Left lung (tissue), 10 donors: ENCODE measurements around the gene TNS3. TPM values are rescaled to one million over a fixed set of nuclear protein-coding genes. Genes with fewer than 3 reads are reported as not detected.

Source experiments
- ATAC-seq: fragments of 200-7000 bp; cut with Tn5 transposase; one replicate; pipeline ENCODE4 v1.9.1; 2020; ENCODE audit warnings: moderate library complexity
- DNase-seq, 4 donors: peaks; one replicate each; pipeline ENCODE4 v3.0.0-alpha.2; 2013 to 2020
- H3K27ac ChIP-seq, 2 donors: fragments of 200-600 bp; sonication (generic) in 1 of 2; one replicate each; pipeline versions ENCODE4 v1.5.0 to v1.8.0; 2020 to 2021
- H3K27me3 ChIP-seq, 2 donors: fragments of 200-600 bp; sonication (generic) in 1 of 2; one replicate each; pipeline versions ENCODE4 v1.5.0 to v1.8.0; 2020 to 2021
- H3K36me3 ChIP-seq, 2 donors: fragments of 200-600 bp; sonication (generic) in 1 of 2; one replicate each; pipeline versions ENCODE4 v1.5.0 to v1.8.0; 2020 to 2021
- H3K4me1 ChIP-seq, 2 donors: fragments of 200-600 bp; one replicate each; pipeline ENCODE4 v1.8.0; 2021
- H3K4me3 ChIP-seq, 2 donors: fragments of 200-600 bp; sonication (generic) in 1 of 2; one replicate each; pipeline versions ENCODE4 v1.5.0 to v1.8.0; 2020 to 2021; ENCODE audit warnings: mild to moderate bottlenecking in 1 of 2
- H3K9me3 ChIP-seq, 2 donors: fragments of 200-600 bp; sonication (generic) in 1 of 2; one replicate each; pipeline versions ENCODE4 v1.5.0 to v1.8.0; 2020 to 2021
- CTCF ChIP-seq, 2 donors: fragments of 200-600 bp; sonication (generic) in 1 of 2; IDR thresholded peaks; one replicate each; pipeline versions ENCODE4 v1.5.0 to v1.8.0; 2021; ENCODE audit warnings: antibody characterized with exemption in 2 of 2
- intact Hi-C, 2 donors: fragments of 100-400 bp; cut with DNase I; formaldehyde crosslinking; loops; one replicate each; pipeline versions ENCODE4 v1.11.2 to v1.14.2; 2022
- polyA plus RNA-seq, 6 donors: library from polyadenylated mRNA; unstranded; fragments of 120-200 nt; gene quantifications; one replicate each; pipeline ENCODE4 v1.2.1, GENCODE V29; 2013; ENCODE audit not compliant: insufficient read length in 6 of 6
- total RNA-seq, 2 donors: library from RNA; stranded (reverse); fragmentation: NEBNext Ultra II Directional; extraction: Animal tissue kit (Norgen Biotek cat#: 25700); gene quantifications; one replicate each; pipeline ENCODE4 v1.2.1, GENCODE V29; 2021
- donor health status: DM: no; HTN: yes; CAD: no.
- donor health status: DM: no; HTN: no; CAD: no.

Gene TNS3
- total and polyA plus RNA-seq, 8 donors = 86.3 to 151 (median 97.8) TPM

GRCh38 chr7:47371733-47372368 is 210.1 kb downstream of the TNS3 start:
- DNase-seq = peak in 3 of 4 donors; percentile 73 to 90 (median 78)
- H3K36me3 ChIP-seq = peaks cover 0 to 47% of the 10 kb centered on the region in 2 donors
- TF ChIP-seq CTCF (IDR thresholded peaks at IDR 0.05) = no peak
- H3K27me3 ChIP-seq = no peaks in the 10 kb centered on the region
- no peaks in the 10 kb centered on the region for H3K9me3 ChIP-seq
- no peak overlapping the region for H3K27ac ChIP-seq
- peaks cover 0 to 11% of the 10 kb centered on the region in 2 donors for H3K4me1 ChIP-seq
- H3K4me3 ChIP-seq = no peak overlapping the region
- peak; percentile 92 for ATAC-seq
- intact Hi-C loops = no loop called here

GRCh38 chr7:47371317-47371716 is 210.6 kb downstream of the TNS3 start:
- TF ChIP-seq CTCF (IDR thresholded peaks at IDR 0.05) = no peak
- no peak overlapping the region for H3K27ac ChIP-seq

GRCh38 chr7:47370461-47371042 is 211.4 kb downstream of the TNS3 start:
- Histone ChIP-seq H3K27ac (no peak overlapping the region), H3K4me3 (no peak overlapping the region), H3K27me3 (no peaks in the 10 kb centered on the region), H3K4me1 (peaks cover 0 to 11% of the 10 kb centered on the region in 2 donors), H3K9me3 (no peaks in the 10 kb centered on the region), H3K36me3 (peaks cover 0 to 44% of the 10 kb centered on the region in 2 donors)
- ATAC-seq (no peak), DNase-seq (no peak)
- intact Hi-C loops = no loop called here
- TF ChIP-seq CTCF (IDR thresholded peaks at IDR 0.05) = no peak

More at GRCh38 chr7:47371317-47371716, 210.6 kb downstream of the TNS3 start:
- Histone ChIP-seq H3K4me3 (no peak overlapping the region), H3K36me3 (peaks cover 0 to 48% of the 10 kb centered on the region in 2 donors), H3K9me3 (no peaks in the 10 kb centered on the region), H3K4me1 (peaks cover 0 to 11% of the 10 kb centered on the region in 2 donors), H3K27me3 (no peaks in the 10 kb centered on the region)
- ATAC-seq = no peak
- intact Hi-C loops = no loop called here
- no peak for DNase-seq

GRCh38 chr7:47369736-47370135 is 212.2 kb downstream of the TNS3 start:
- Histone ChIP-seq H3K36me3 (peaks cover 0 to 45% of the 10 kb centered on the region in 2 donors), H3K9me3 (no peaks in the 10 kb centered on the region), H3K4me3 (no peak overlapping the region), H3K27ac (no peak overlapping the region), H3K4me1 (peaks cover 0 to 11% of the 10 kb centered on the region in 2 donors), H3K27me3 (no peaks in the 10 kb centered on the region)
- TF ChIP-seq CTCF (IDR thresholded peaks at IDR 0.05) = no peak
- DNase-seq (no peak), ATAC-seq (no peak)
- intact Hi-C loops = no loop called here

GRCh38 chr7:47368190-47368812 is 213.6 kb downstream of the TNS3 start:
- intact Hi-C loops = no loop called here
- DNase-seq (no peak), ATAC-seq (no peak)
- no peak for TF ChIP-seq CTCF (IDR thresholded peaks at IDR 0.05)
- Histone ChIP-seq H3K9me3 (no peaks in the 10 kb centered on the region), H3K27ac (no peak overlapping the region), H3K27me3 (no peaks in the 10 kb centered on the region), H3K4me3 (no peak overlapping the region), H3K36me3 (peaks cover 0 to 59% of the 10 kb centered on the region in 2 donors), H3K4me1 (peaks cover 0 to 11% of the 10 kb centered on the region in 2 donors)
